GM12873 (cell line): ENCODE measurements around the gene CELF1.

ENCODE experiments used
- TF ChIP-seq, protein P1 (sequence below): IDR thresholded peaks from 2 replicates; pipeline ENCODE4 v1.5.1; 2012; ENCODE audit warnings: low read depth, mild to moderate bottlenecking, moderate library complexity, low read length, control low read depth; ENCODE audit not compliant: insufficient read depth; ENCODE audit errors: missing control alignments

CELF1 gene

DNA sequence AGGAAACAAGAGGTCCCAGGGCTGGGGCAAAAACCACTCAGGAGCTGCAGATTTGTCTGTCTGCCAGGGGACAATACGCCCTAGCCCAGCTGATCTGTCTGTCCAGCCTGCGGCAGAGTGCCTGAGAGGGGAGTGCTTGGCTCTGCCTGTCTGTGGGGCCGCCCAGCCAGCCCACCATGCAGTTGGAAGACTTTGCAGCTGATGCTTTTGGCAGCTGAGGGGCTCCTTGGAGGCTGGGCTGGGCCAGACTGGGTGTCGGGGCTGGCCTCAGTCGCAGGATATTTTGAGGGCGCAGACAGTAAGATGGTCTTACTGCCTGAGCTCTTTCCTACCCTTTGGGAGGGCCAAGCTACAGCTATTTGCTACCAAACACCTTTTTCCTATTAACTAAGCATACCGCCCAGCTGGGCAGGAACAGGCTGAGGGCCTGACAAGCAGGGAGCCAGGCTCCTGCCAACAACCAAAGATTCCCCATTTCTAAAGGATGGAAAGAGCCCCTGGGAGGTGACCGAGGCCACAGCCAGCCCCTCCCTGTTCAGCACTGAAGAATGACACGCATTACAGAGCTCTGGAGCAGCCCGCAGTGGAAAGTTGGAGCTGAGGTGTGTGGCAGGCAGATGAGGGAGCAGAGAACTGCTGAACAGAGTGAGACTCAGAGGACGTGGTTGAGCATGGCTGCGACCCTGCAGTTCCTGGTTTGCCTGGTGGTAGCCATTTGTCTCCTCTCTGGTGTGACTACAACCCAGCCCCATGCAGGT lies 33.3 kb upstream of the CELF1 start, which contains the start of gene FAM180B:
FAM180B (plus strand) TSS at position 581 of the 758 bp plus-strand sequence; CDS start at position 672, 91 bp downstream.
- TF ChIP-seq, protein P1, sequence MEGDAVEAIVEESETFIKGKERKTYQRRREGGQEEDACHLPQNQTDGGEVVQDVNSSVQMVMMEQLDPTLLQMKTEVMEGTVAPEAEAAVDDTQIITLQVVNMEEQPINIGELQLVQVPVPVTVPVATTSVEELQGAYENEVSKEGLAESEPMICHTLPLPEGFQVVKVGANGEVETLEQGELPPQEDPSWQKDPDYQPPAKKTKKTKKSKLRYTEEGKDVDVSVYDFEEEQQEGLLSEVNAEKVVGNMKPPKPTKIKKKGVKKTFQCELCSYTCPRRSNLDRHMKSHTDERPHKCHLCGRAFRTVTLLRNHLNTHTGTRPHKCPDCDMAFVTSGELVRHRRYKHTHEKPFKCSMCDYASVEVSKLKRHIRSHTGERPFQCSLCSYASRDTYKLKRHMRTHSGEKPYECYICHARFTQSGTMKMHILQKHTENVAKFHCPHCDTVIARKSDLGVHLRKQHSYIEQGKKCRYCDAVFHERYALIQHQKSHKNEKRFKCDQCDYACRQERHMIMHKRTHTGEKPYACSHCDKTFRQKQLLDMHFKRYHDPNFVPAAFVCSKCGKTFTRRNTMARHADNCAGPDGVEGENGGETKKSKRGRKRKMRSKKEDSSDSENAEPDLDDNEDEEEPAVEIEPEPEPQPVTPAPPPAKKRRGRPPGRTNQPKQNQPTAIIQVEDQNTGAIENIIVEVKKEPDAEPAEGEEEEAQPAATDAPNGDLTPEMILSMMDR = no peak

- TF ChIP-seq, protein P1 = no peak
These were observed 30.9 kb upstream of the CELF1 start for GRCh38 chr11:47583844-47584243.

DNA sequence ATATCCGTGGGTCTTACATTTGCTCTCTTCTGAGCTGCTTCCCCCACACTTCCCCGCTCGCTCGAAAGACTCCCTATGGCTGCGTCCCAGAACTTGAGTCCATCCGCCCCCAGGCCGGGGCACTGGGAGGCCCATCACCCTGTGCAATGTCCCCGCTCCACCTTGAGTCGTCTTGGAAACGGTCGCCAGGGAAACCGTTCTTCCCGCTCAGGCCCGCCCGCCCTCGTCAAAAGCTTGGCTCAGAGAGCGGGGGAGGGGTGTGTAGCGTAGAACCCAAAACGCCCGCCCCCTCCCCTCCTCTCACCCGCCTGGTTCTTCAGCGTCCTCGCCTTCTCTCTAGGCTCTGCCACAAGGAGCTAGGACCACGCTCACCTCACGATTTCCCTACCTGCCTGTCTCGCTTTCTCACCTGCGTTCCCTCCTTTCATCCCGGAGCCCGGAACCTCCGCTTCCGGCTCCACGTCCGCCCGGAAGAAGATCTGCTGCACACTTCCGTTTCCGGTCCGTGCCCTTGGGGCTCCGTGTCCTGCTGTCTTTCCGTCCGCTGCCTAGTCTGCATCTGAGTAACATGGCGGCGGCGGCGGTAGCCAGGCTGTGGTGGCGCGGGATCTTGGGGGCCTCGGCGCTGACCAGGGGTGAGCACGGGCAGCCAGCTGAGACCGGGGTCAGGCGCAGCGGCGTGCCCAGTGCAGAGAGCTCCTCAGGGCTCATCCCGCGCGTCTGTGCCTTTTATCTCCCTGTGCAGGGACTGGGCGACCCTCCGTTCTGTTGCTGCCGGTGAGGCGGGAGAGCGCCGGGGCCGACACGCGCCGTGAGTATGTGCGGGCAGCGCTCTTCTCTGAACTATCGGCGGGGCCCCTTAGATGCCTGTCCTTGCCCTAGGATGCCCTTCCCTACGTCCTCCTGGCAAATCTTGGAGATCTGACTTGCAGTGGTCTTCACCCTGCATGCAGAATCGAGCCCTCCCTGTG lies 25.9 kb upstream of the CELF1 start, which contains the start of the genes KBTBD4 and NDUFS3:
KBTBD4 (minus strand) TSS at position 447 of the 971 bp plus-strand sequence; CDS start at position 428, 19 bp downstream.
NDUFS3 (plus strand) TSS at position 551 of the 971 bp plus-strand sequence; CDS start at position 569, 18 bp downstream.
- TF ChIP-seq, protein P1 = no peak

GRCh38 chr11:47577460-47578041 lies 24.6 kb upstream of the CELF1 start:
- TF ChIP-seq, protein P1 = no peak

DNA sequence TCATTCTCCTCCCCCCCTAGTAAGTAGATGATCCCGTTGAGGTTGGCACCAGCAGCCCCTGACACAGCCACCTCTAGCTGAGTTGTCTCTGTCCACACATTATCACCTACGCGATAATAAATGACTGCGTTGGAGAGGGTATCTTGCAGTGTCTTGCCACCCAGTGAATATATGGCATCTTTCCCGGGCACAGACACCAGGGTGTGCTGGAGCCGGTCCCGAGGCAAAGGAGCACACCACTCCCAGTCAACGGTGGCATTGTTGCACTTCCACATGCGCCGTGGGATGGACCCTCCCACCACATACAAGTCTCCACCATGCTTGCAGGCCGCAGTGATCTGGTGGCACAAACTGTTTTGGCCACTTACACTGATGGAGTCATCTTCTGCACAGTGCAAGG lies 20.4 kb upstream of the CELF1 start:
- TF ChIP-seq, protein P1 = no peak

DNA sequence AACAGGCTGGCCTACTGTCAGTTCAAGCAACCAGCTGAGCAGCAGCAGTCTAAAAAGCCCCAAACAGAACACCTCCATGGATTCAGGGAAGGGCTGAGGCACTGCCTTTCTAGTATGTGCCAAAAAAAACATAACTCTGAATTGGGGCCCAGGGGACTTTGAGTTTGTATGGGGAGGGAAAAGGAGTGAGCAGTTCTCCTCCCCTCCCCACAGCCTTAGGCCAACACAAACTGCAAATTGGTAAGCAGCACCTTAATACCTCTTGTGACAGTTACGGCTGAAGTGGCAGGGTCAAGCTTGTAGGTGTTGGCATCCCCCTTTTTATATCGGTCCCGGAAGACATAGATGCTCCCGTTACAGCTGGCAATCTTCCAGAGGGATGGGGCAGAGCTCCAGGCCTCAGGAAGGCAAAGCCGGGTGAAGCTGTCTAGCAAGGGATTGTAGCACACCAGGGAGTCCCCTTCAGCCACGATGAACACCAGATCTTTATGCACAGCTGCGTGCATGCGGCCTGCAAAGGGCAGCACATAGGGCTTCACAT lies 19.9 kb upstream of the CELF1 start:
- TF ChIP-seq, protein P1 = no peak

GRCh38 chr11:47571895-47572294 lies 19.0 kb upstream of the CELF1 start:
- TF ChIP-seq, protein P1 = no peak
